Measurements from ENCODE around the gene SDK2. TPM values are rescaled to one million over a fixed set of nuclear protein-coding genes. Genes with fewer than 3 reads are reported as not detected.

Gene SDK2
- total RNA-seq, 1 donor from 2014 or later, result 11.2 TPM

GRCh38 chr17:73599599-73599998 is 44.6 kb downstream of the SDK2 start:
- FAIRE-seq, result no peak
- H2AFZ ChIP-seq (ENCODE audit: low read depth, low read length), result no peak overlapping the region

GRCh38 chr17:73598212-73598611 is 46.0 kb downstream of the SDK2 start:
- Histone ChIP-seq H3K36me3 (ENCODE audit: insufficient read depth, low read length) (no peaks in the 10 kb centered on the region), H4K20me1 (ENCODE audit: insufficient read depth, low read length) (no peaks in the 10 kb centered on the region), H3K79me2 (ENCODE audit: insufficient read depth, low read length) (no peaks in the 10 kb centered on the region), H3K27me3 (ENCODE audit: insufficient read depth, low read length) (no peaks in the 10 kb centered on the region), H3K4me2 (ENCODE audit: low read length) (no peak overlapping the region), H3K27ac (ENCODE audit: low read depth, low read length) (no peak overlapping the region), H2AFZ (ENCODE audit: low read depth, low read length) (no peak overlapping the region), H3K9ac (ENCODE audit: low read length) (no peak overlapping the region), H3K4me1 (ENCODE audit: insufficient read depth, low read length) (no peaks in the 10 kb centered on the region), H3K9me3 (ENCODE audit: insufficient read depth, low read depth, low read length) (peaks cover 7% of the 10 kb centered on the region), H3K4me3 (ENCODE audit: insufficient read depth, low read depth, low read length) (no peak overlapping the region)
- Mint-ChIP-seq H3K27ac (ENCODE audit: unreplicated experiment) (no peak overlapping the region), H3K9me3 (ENCODE audit: unreplicated experiment) (peaks cover 8% of the 10 kb centered on the region), H3K4me3 (ENCODE audit: unreplicated experiment) (no peak overlapping the region), H3K4me1 (ENCODE audit: low read depth, unreplicated experiment) (no peaks in the 10 kb centered on the region), H3K27me3 (ENCODE audit: low read depth, unreplicated experiment) (peaks cover 5% of the 10 kb centered on the region), H3K36me3 (ENCODE audit: low read depth, unreplicated experiment) (peaks cover 13% of the 10 kb centered on the region)
- TF ChIP-seq EZH2 (IDR thresholded peaks at IDR 0.05; ENCODE audit: insufficient read depth, low read length) (no peak), CTCF (IDR thresholded peaks at IDR 0.05; ENCODE audit: insufficient read depth, low read depth, low read length) (no peak)
- DNase-seq (ENCODE audit: low read depth) (no peak), FAIRE-seq (no peak)

More at GRCh38 chr17:73599599-73599998, 44.6 kb downstream of the SDK2 start:
- Mint-ChIP-seq H3K36me3 (ENCODE audit: low read depth, unreplicated experiment) (peaks cover 25% of the 10 kb centered on the region), H3K27ac (ENCODE audit: unreplicated experiment) (no peak overlapping the region), H3K27me3 (ENCODE audit: low read depth, unreplicated experiment) (peaks cover 5% of the 10 kb centered on the region), H3K4me1 (ENCODE audit: low read depth, unreplicated experiment) (no peaks in the 10 kb centered on the region), H3K9me3 (ENCODE audit: unreplicated experiment) (peaks cover 18% of the 10 kb centered on the region), H3K4me3 (ENCODE audit: unreplicated experiment) (no peak overlapping the region)
- Histone ChIP-seq H3K4me1 (ENCODE audit: insufficient read depth, low read length) (no peaks in the 10 kb centered on the region), H3K27me3 (ENCODE audit: insufficient read depth, low read length) (no peaks in the 10 kb centered on the region), H3K79me2 (ENCODE audit: insufficient read depth, low read length) (no peaks in the 10 kb centered on the region), H3K9ac (ENCODE audit: low read length) (no peak overlapping the region), H3K4me3 (ENCODE audit: insufficient read depth, low read depth, low read length) (no peak overlapping the region), H4K20me1 (ENCODE audit: insufficient read depth, low read length) (no peaks in the 10 kb centered on the region), H3K9me3 (ENCODE audit: insufficient read depth, low read depth, low read length) (peaks cover 7% of the 10 kb centered on the region), H3K36me3 (ENCODE audit: insufficient read depth, low read length) (no peaks in the 10 kb centered on the region), H3K4me2 (ENCODE audit: low read length) (no peak overlapping the region), H3K27ac (ENCODE audit: low read depth, low read length) (no peak overlapping the region)
- no peak for DNase-seq (ENCODE audit: low read depth)
- TF ChIP-seq CTCF (IDR thresholded peaks at IDR 0.05; ENCODE audit: insufficient read depth, low read depth, low read length), result no peak
- no peak for TF ChIP-seq EZH2 (IDR thresholded peaks at IDR 0.05; ENCODE audit: insufficient read depth, low read length)

GRCh38 chr17:73595931-73596330 is 48.3 kb downstream of the SDK2 start:
- Mint-ChIP-seq H3K27ac (ENCODE audit: unreplicated experiment) (no peak overlapping the region), H3K9me3 (ENCODE audit: unreplicated experiment) (peaks cover 2% of the 10 kb centered on the region), H3K27me3 (ENCODE audit: low read depth, unreplicated experiment) (peaks cover 8% of the 10 kb centered on the region), H3K4me1 (ENCODE audit: low read depth, unreplicated experiment) (no peaks in the 10 kb centered on the region), H3K4me3 (ENCODE audit: unreplicated experiment) (no peak overlapping the region), H3K36me3 (ENCODE audit: low read depth, unreplicated experiment) (peaks cover 8% of the 10 kb centered on the region)
- Histone ChIP-seq H3K79me2 (ENCODE audit: insufficient read depth, low read length) (no peaks in the 10 kb centered on the region), H3K27ac (ENCODE audit: low read depth, low read length) (no peak overlapping the region), H3K36me3 (ENCODE audit: insufficient read depth, low read length) (no peaks in the 10 kb centered on the region), H3K9me3 (ENCODE audit: insufficient read depth, low read depth, low read length) (no peaks in the 10 kb centered on the region), H4K20me1 (ENCODE audit: insufficient read depth, low read length) (no peaks in the 10 kb centered on the region), H3K9ac (ENCODE audit: low read length) (no peak overlapping the region), H3K27me3 (ENCODE audit: insufficient read depth, low read length) (no peaks in the 10 kb centered on the region), H3K4me2 (ENCODE audit: low read length) (no peak overlapping the region), H3K4me3 (ENCODE audit: insufficient read depth, low read depth, low read length) (no peak overlapping the region), H3K4me1 (ENCODE audit: insufficient read depth, low read length) (no peaks in the 10 kb centered on the region), H2AFZ (ENCODE audit: low read depth, low read length) (no peak overlapping the region)
- no peak for DNase-seq (ENCODE audit: low read depth)
- FAIRE-seq, result no peak
- no peak for TF ChIP-seq CTCF (IDR thresholded peaks at IDR 0.05; ENCODE audit: insufficient read depth, low read depth, low read length)
- TF ChIP-seq EZH2 (IDR thresholded peaks at IDR 0.05; ENCODE audit: insufficient read depth, low read length), result no peak
